ENCODE data around the gene IGFLR1. TPM values are rescaled to one million over a fixed set of nuclear protein-coding genes. Genes with fewer than 3 reads are reported as not detected.
"Not testable (repeated sequence)": the region's sequence is repeated elsewhere in the genome, so short reads cannot be mapped to it uniquely, and the experiment has no call there.

Gene IGFLR1
- polyA plus RNA-seq, 3 donors = 17.4 to 30.4 (median 19.8) TPM

DNA sequence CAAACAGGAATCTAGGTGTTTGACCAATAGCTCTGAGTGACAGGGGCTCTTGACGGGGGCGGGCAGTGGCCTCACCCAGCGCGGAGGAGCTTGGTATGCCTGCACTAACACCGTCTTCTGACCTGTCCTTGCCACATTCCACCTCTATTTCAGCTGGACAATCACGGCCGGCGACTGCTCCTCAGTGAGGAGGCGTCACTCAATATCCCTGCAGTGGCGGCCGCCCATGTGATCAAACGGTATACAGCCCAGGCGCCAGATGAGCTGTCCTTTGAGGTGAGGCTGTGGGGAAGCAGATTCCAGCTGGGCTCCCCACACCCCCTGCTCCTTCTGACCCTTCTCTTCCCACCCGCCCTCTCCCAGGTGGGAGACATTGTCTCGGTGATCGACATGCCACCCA lies 37.8 kb upstream of the IGFLR1 start:
- no peak overlapping the region for H3K27ac ChIP-seq (ENCODE audit: low read depth, low read length)
- 90 to 96% (median 94%) methylated on average over 16 of the region's 16 CpGs for WGBS, 3 donors

DNA sequence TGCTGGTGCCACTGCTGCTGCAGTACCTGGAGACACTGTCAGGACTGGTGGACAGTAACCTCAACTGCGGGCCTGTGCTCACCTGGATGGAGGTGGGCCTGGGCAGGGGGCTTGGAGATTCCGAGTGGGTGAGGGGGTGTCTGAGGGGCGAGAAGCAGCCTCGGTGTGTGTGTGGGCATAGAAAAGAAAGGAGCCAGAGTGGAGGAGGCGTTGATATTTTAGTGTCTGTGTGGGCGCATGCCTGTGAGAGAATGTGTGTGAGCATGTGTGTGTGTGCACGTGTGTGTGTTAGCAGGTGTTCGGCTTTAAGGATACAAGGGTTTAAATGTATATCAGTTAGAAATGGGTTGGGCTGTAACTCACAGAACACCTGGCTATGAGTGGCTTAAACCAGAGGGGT lies 36.8 kb upstream of the IGFLR1 start:
- H3K27ac ChIP-seq (ENCODE audit: low read depth, low read length) = no peak overlapping the region
- WGBS, 3 donors = 93 to 95% (median 93%) methylated on average over 8 of the region's 8 CpGs

DNA sequence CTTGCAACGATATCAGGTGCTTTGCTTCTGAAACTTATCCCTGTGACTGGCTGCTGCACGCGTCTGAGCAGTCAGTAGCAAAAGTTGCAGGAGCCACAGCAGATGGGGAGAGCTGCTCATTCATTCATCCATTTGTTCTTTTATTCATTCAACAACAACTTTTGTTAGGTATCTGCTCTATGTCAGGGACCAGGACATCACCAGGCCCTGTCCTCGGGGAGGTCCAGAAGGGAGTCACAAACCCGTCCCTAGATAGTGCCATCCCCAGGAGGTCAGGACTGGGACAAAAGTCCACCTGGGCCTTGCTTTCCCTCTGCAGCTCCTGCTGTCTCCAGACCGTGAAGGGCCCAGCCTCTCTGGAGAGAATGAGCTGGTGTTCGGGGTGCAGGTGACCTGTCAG lies 35.7 kb upstream of the IGFLR1 start:
- 81 to 96% (median 86%) methylated on average over 7 of the region's 7 CpGs for WGBS, 3 donors
- no peak overlapping the region for H3K27ac ChIP-seq (ENCODE audit: low read depth, low read length)

GRCh38 chr19:35777086-35777841 lies 35.0 kb upstream of the IGFLR1 start:
- H3K27ac ChIP-seq (ENCODE audit: low read depth, low read length) = no peak overlapping the region
- WGBS, 3 donors = 70 to 81% (median 75%) methylated on average over 19 of the region's 19 CpGs

GRCh38 chr19:35776102-35776788 lies 34.0 kb upstream of the IGFLR1 start:
- no peak overlapping the region for H3K27ac ChIP-seq (ENCODE audit: low read depth, low read length)
- WGBS, 3 donors = 58 to 78% (median 62%) methylated on average over 12 to 13 of the region's 13 CpGs

DNA sequence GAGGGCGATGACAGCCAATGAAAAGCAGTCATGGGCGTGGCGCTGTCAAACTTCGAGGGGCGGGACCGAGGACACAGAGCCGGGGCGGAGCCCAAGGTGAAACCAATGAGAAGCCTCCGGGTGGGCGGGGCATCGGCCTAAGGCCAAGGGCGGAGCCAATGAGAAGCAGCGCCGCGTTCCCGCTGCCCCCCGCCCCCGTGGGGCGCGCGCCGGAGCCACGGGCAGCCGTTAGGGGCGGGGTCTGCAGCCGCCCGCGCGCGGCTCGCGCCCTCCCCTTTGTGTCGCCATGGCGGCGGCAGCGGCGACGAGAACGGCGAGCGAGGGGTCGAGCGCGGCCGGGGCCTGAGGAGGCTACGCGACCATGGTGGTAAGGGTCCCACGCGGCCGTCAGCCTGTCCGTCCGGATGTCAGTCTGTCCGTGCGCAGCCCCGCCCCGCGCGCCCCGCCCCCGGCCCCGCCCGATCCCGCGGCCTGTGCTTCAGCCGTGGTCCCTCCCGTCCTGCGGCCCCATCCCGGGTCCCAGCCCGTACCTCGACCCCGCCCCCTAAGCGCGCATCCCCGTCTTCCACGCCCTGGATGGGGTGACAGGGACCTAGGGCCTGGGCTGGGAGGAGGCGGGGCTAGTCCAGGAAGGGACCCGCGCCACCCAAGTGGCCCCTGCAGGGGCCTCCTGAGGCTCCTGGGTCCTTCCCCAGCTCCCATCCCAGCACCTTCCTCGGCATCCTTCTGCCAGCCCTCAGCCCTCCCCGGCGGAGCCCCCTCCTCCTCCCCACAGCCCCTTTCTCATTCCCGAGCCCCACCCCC lies 33.2 kb upstream of the IGFLR1 start, which contains the start of gene ARHGAP33:
ARHGAP33 (plus strand) TSS at position 267 of the 804 bp plus-strand sequence; CDS start at position 362, 95 bp downstream.
- H3K27ac ChIP-seq (ENCODE audit: low read depth, low read length) = no peak within 1 kb of the TSS
- WGBS, 3 donors = 0 to 1% (median 1%) methylated on average over 47 to 82 of the region's 82 CpGs

GRCh38 chr19:35775046-35775297 lies 32.7 kb upstream of the IGFLR1 start:
- WGBS, 3 donors = 12 to 27% (median 16%) methylated on average over 9 of the region's 9 CpGs
- no peak overlapping the region for H3K27ac ChIP-seq (ENCODE audit: low read depth, low read length)

- 37 to 58% (median 43%) methylated on average over 16 of the region's 16 CpGs for WGBS, 3 donors
Observed at GRCh38 chr19:35774274-35775045, 32.2 kb upstream of the IGFLR1 start.

GRCh38 chr19:35773020-35773806 lies 31.0 kb upstream of the IGFLR1 start:
- WGBS, 3 donors = 55 to 57% (median 55%) methylated on average over 9 of the region's 9 CpGs
- H3K27ac ChIP-seq (ENCODE audit: low read depth, low read length) = no peak overlapping the region

More at GRCh38 chr19:35774274-35775045, 32.2 kb upstream of the IGFLR1 start:
- H3K27ac ChIP-seq (ENCODE audit: low read depth, low read length) = no peak overlapping the region

DNA sequence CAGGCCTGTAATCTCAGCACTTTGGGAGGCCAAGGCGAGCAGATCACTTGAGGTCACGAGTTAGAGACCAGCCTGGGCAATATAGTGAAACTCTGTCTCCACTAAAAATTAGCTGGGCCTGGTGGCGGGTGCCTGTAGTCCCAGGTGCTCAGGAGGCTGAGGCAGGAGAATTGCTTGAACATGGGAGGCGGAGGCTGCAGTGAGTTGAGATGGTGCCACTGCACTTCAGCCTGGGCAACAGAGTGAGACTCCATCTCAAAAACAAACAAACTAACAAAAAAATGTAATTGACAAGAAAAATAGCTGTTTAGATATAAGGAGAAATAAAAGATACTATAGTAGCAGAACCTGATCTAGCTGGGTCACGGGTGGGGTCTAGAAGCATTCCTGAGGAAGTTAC lies 30.1 kb upstream of the IGFLR1 start:
- H3K27ac ChIP-seq (ENCODE audit: low read depth, low read length) = not testable (repeated sequence)
- 91 to 94% (median 93%) methylated on average over 5 of the region's 5 CpGs for WGBS, 3 donors

DNA sequence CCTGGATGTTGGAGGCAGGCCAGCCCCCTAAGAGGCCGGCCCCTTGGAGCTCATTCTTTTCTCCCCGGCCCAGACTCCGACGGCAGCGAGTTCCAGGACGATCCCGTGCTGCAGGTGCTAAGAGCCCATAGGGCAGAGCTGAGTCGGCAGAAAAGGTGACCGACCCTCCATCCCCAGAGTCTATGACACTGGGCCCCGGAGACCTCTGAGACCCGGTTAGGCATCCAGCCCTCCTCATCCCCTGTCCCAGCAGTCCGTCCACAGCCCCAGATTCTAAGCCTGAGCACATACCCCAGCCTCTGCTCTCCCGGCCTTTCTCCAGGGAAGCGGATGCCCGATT lies 25.8 kb upstream of the IGFLR1 start:
- WGBS, 3 donors = 39 to 72% (median 69%) methylated on average over 15 of the region's 15 CpGs
- H3K27ac ChIP-seq (ENCODE audit: low read depth, low read length) = no peak overlapping the region

GRCh38 chr19:35767288-35768081 lies 25.2 kb upstream of the IGFLR1 start:
- no peak overlapping the region for H3K27ac ChIP-seq (ENCODE audit: low read depth, low read length)
- WGBS, 3 donors = 45 to 77% (median 76%) methylated on average over 31 to 34 of the region's 34 CpGs

DNA sequence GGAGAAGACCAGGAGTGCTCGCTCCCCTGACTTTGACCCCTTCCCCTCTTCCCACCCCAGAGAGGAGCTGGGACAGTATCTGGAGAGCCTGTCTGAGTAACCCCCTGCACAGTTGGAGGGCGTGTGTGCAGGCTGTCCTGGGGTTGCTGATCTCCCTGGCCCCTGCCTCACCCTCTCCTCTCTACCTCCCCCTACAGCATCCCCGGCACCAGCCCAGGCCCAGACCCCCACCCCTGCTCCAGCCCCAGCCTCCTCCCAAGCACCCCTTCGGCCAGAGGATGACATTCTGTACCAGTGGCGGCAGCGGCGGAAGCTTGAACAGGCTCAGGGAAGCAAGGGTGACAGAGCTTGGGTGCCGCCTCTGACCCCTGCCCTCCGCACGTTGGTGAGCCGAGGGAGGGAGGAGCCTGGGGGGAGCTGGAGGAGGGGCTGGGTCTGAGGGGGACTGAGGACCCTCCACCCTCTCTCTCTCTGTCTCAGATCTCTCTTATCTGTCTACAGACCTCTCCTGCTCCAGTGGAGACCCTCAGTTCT lies 24.4 kb upstream of the IGFLR1 start:
- WGBS, 3 donors = 90 to 96% (median 92%) methylated on average over 10 to 11 of the region's 11 CpGs

GRCh38 chr19:35764432-35765315 lies 22.4 kb upstream of the IGFLR1 start:
- WGBS, 3 donors = 91 to 96% (median 95%) methylated on average over 17 of the region's 17 CpGs

More for the DNA sequence above, 24.4 kb upstream of the IGFLR1 start:
- no peak overlapping the region for H3K27ac ChIP-seq (ENCODE audit: low read depth, low read length)

DNA sequence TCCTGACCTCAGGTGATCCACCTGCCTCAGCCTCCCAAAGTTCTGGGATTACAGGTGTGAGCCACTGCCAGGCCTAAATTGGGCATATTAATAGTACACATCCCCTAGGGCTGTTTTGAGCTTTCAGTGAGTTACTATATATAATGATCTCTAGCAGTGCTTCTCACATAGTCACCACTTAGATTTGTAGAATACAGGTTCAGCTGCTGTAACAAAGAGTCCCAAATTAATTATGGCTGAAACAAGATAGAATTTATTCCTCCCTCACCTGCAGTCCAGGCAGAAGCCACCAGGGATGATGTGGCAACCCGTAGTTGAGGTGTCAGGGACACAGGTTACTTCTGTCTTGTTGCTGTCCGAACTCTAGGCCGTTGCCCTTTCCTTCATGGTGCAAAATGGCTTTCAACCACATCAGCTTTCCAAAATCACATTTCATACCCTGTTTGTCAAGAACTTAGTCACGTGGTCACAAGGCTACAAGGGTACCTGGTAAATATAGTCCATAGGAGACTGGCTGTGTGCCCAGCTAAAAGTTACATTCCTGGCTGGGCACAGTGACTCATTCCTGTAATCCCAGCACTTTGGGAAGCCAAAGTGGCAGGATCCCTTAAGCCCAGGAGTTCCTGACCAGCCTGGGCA lies 18.6 kb upstream of the IGFLR1 start:
- no peak overlapping the region for H3K27ac ChIP-seq (ENCODE audit: low read depth, low read length)
- WGBS, 3 donors = 90 to 98% (median 97%) methylated on average over 4 of the region's 4 CpGs

More at GRCh38 chr19:35764432-35765315, 22.4 kb upstream of the IGFLR1 start:
- H3K27ac ChIP-seq (ENCODE audit: low read depth, low read length) = no peak overlapping the region

Data from adipose tissue (tissue), 3 donors.